Type B pancreatic cell (in vitro differentiated cells): Measurements from ENCODE around the gene CD163L1. TPM values are rescaled to one million over a fixed set of nuclear protein-coding genes. Genes with fewer than 3 reads are reported as not detected.
A peak's percentile ranks its signal among the peaks of the same experiment; 100 is the strongest.

Experiments used
- DNase-seq: peaks from one replicate; pipeline ENCODE4 v3.0.0; 2021; ENCODE audit warnings: mixed read lengths; ENCODE audit not compliant: unreplicated experiment; ENCODE audit errors: extremely low spot score
- H3K27ac Mint-ChIP-seq: 2 replicates; pipeline ENCODE4 v1.8.0; 2021; ENCODE audit warnings: mild to moderate bottlenecking, mixed read lengths
- H3K27me3 Mint-ChIP-seq: 2 replicates; pipeline ENCODE4 v1.8.0; 2021; ENCODE audit warnings: mixed read lengths
- H3K36me3 Mint-ChIP-seq: 2 replicates; pipeline ENCODE4 v1.8.0; 2021; ENCODE audit warnings: mixed read lengths
- H3K4me1 Mint-ChIP-seq: one replicate; pipeline ENCODE4 v1.8.0; 2021; ENCODE audit warnings: mixed read lengths; ENCODE audit not compliant: unreplicated experiment
- H3K4me3 Mint-ChIP-seq: 2 replicates; pipeline ENCODE4 v1.8.0; 2021; ENCODE audit warnings: mild to moderate bottlenecking, mixed read lengths
- H3K9me3 Mint-ChIP-seq: 2 replicates; pipeline ENCODE4 v1.8.0; 2021; ENCODE audit warnings: mixed read lengths
- CTCF ChIP-seq: fragments of 200-600 bp; sonication (generic); conservative IDR thresholded peaks from 2 replicates; pipeline ENCODE4 v1.5.0; 2021; ENCODE audit warnings: antibody characterized with exemption, mild to moderate bottlenecking
- total RNA-seq: library from RNA; stranded (reverse); gene quantifications from 2 replicates; pipeline ENCODE4 v1.2.1, GENCODE V29; 2021; ENCODE audit warnings: low replicate concordance

The CD163L1 gene
- total RNA-seq, 1 donor from 2014 or later = not detected

GRCh38 chr12:7472060-7472459 is 28.1 kb upstream of the CD163L1 start:
- Mint-ChIP-seq H3K27ac (no peak overlapping the region), H3K9me3 (no peaks in the 10 kb centered on the region), H3K4me1 (no peaks in the 10 kb centered on the region), H3K36me3 (peaks cover 3% of the 10 kb centered on the region), H3K4me3 (no peak overlapping the region), H3K27me3 (peaks cover 26% of the 10 kb centered on the region)
- DNase-seq = no peak
- no peak for TF ChIP-seq CTCF

DNA sequence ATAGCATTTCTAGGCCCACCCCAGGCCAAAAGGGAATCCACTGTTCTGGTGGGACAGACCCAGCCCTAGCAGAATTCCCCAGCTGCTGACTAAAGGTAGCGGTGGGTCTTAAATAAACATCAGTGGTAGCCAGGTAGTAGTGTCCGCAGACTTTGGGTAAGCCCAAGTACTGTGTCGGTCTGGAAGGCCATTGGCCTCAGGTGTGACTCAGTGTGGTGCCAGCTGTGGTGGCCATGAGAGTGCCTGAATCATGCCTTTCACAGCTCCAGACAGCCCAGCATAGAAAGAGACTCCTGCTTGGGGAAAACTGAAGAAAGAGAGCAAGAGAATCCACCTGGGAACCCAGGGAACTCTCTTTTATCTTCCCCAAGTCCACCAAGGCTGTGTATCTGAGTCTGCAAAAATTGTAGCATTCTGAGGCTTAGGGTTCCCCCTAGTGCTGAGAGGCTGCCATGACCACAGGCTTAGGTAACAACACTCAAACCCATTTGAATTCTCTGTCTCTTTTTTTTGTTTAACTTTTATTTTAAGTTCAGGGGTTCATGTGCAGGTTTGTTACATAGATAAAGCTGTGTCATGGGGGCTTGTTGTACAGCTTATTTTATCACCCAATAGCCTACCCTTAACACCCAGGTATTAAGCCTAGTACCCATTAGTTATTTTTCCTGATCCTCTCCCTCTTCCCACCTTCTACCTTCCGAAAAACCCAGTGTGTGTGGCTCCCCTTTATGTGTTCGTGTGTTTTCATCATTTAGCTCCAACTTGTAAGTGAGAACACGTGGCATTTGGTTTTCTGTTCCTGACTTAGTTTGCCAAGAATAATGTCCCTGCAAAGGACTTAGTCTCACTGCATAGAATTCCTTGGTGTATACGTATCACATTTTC is 16.7 kb upstream of the CD163L1 start:
- Mint-ChIP-seq H3K9me3 (no peaks in the 10 kb centered on the region), H3K36me3 (no peaks in the 10 kb centered on the region), H3K4me3 (no peak overlapping the region), H3K27ac (no peak overlapping the region), H3K27me3 (peaks cover 4% of the 10 kb centered on the region), H3K4me1 (no peaks in the 10 kb centered on the region)
- peak; percentile 93 for TF ChIP-seq CTCF
- no peak for DNase-seq

DNA sequence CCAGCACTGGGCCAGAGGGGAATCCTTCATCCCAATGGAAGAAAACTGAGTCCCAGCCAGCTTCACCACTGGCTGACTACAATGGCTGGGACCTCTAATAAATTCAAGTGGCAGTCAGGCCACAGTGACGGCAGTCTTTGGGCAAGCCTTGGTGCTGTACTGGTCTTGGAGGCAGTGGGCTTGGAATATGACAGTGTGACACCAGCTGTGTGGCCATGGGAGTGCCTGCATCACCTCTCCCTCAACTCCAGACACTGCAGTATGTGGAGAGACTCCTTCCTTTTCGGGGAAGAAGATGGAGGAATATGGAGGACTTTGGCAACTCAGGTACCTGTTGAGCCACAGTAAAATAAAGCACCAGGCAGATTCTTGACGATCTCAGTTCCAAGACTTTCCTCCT is 16.0 kb upstream of the CD163L1 start:
- no peak for TF ChIP-seq CTCF
- no peaks in the 10 kb centered on the region for H3K4me1 Mint-ChIP-seq

DNA sequence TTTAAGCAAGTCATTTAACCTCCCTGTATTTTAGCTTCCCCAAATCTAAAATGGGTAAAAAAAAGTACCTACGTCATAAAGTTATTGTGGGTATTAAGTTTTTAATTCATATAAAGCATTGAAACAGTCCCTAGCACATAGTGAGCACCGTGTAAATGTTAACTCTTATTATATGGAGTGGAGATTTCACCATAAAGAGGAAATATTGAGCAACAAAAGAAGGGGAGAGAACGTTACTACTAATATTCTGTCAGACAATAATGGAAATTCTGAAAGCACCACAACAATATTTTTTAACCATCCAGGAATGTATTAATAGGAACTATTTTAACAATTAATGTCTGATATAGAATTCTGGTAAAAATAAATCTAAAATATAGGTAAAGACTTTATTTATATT is 7.8 kb upstream of the CD163L1 start:
- no peak for DNase-seq
- H3K4me1 Mint-ChIP-seq = no peaks in the 10 kb centered on the region
- H3K36me3 Mint-ChIP-seq = no peaks in the 10 kb centered on the region
- H3K9me3 Mint-ChIP-seq = no peaks in the 10 kb centered on the region
- peaks cover 22% of the 10 kb centered on the region for H3K27me3 Mint-ChIP-seq
- TF ChIP-seq CTCF = no peak
- H3K4me3 Mint-ChIP-seq = no peak overlapping the region
- H3K27ac Mint-ChIP-seq = no peak overlapping the region

More for the DNA sequence above, 16.0 kb upstream of the CD163L1 start:
- H3K27ac Mint-ChIP-seq = no peak overlapping the region
- H3K27me3 Mint-ChIP-seq = peaks cover 3% of the 10 kb centered on the region
- no peaks in the 10 kb centered on the region for H3K9me3 Mint-ChIP-seq
- no peak overlapping the region for H3K4me3 Mint-ChIP-seq
- no peak for DNase-seq
- no peaks in the 10 kb centered on the region for H3K36me3 Mint-ChIP-seq

DNA sequence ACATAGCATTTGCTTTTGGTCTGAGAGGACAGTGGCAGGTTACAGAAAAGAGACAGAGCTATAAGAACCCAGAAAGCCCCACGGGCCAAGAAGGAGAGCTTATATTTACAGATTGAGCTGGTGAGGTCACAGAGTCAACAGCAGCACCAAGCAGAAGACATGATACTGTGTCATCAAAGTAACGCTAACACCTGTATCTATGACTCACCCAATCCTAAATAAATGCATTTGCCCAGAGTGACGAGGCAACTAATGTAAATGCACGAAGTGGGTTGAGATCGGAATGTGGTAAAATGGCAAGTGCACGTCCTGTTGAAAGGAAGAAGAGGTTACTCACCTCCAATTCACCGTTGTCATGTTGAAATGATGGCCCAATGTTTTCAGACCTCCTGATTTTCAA is 6.7 kb upstream of the CD163L1 start:
- Mint-ChIP-seq H3K4me3 (no peak overlapping the region), H3K9me3 (no peaks in the 10 kb centered on the region), H3K36me3 (no peaks in the 10 kb centered on the region), H3K4me1 (no peaks in the 10 kb centered on the region), H3K27me3 (peaks cover 25% of the 10 kb centered on the region), H3K27ac (no peak overlapping the region)
- DNase-seq = no peak
- no peak for TF ChIP-seq CTCF
